Measurements from ENCODE around the gene INO80.

The INO80 gene

DNA sequence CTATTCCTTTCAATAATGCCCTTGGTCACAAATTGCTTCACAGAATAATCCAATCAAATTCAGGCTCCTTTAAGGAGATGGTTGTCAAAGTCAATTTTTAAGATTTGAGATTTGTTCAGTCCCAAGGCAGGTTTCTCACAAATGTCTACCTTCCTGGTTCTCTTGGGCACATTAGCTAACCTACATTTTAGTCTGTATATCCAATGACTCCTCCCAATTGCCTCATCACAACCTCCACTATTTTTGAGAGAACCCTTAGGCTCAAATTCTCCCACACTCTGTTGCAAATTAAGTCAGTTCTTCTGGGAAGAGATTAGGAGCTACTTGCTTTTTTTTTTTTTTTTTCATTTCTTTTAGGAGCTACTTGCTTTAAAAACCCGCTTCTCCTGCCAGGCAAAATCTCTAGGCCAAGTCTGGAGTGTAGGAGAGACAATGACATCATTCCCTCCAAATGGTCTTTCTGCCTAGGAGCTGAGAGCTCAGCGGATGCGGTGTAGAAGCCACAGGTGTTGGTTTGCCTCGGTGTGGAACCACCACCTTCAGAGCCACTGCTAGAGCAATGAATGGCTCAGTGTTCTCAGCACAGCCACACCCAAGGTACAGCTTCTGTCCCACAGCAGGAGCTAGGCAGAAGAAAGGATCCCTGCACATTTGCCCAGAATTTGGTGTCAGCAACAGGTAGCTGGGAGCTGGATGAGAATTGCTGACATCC lies 10.0 kb upstream of the INO80 start:
- no peak overlapping the region for H3K27ac ChIP-seq
- TF ChIP-seq CTCF (conservative IDR thresholded peaks at IDR 0.05) (no peak), ZFX (IDR thresholded peaks at IDR 0.05) (no peak)

GRCh38 chr15:41125063-41125669 lies 9.1 kb upstream of the INO80 start:
- no peak overlapping the region for H3K27ac ChIP-seq
- no peak for TF ChIP-seq CTCF (conservative IDR thresholded peaks at IDR 0.05)
- no peak for TF ChIP-seq ZFX (IDR thresholded peaks at IDR 0.05)

DNA sequence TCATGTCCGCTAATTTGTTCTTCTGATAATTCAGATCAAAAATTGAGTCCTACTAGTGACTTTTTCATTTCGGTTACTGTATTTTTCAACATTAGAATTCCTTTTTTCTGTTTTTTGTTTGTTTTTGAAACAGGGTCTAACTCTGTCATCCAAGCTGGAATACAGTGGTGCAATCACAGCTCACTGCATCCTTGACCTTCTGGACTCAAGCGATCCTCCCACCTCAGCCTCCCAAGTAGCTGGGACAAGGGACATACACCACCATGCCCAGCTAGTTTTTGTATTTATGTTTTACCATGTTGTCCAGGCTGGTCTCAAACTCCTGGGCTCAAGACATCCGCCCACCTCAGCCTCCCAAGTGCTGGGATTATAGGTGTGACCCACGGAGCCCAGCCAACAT lies 8.0 kb upstream of the INO80 start:
- TF ChIP-seq ZFX (IDR thresholded peaks at IDR 0.05) (no peak), CTCF (conservative IDR thresholded peaks at IDR 0.05) (no peak)

GRCh38 chr15:41122849-41123248 lies 6.8 kb upstream of the INO80 start:
- H3K27ac ChIP-seq = no peak overlapping the region
- TF ChIP-seq CTCF (conservative IDR thresholded peaks at IDR 0.05) = no peak
- TF ChIP-seq ZFX (IDR thresholded peaks at IDR 0.05) = no peak

More for the DNA sequence above, 8.0 kb upstream of the INO80 start:
- H3K27ac ChIP-seq = no peak overlapping the region

DNA sequence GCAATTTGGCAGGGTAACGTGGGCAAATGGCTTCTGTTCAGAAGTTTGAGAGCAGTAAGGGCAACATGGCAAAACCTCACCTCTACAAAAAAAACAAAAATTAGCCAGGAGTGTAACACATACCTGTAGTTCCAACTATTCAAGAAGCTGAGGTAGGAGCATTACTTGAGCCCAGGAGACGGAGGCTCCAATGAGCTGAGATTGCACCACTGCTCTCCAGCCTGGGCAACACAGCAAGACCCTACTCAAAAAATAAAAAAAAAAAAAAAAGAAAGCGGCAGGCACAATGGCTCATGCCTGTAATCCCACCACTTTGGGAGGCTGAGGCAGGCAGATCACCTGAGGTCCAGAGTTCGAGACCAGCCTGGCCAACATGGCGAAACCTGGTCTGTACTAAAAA lies 5.9 kb upstream of the INO80 start:
- no peak overlapping the region for H3K27ac ChIP-seq
- TF ChIP-seq ZFX (IDR thresholded peaks at IDR 0.05) (no peak), CTCF (conservative IDR thresholded peaks at IDR 0.05) (no peak)

- peak overlapping the region; percentile 99 for H3K27ac ChIP-seq
- TF ChIP-seq ZFX (IDR thresholded peaks at IDR 0.05) = no peak
- TF ChIP-seq CTCF (conservative IDR thresholded peaks at IDR 0.05) = no peak
Observed at GRCh38 chr15:41116962-41117252, 827 bp upstream of the INO80 start.

GRCh38 chr15:41115652-41116115 lies 396 bp downstream of the INO80 start:
- H3K27ac ChIP-seq = peak overlapping the region; percentile 99
- peak; percentile 86 for TF ChIP-seq ZFX (IDR thresholded peaks at IDR 0.05)
- no peak for TF ChIP-seq CTCF (conservative IDR thresholded peaks at IDR 0.05)

All from C4-2B (cell line).